ENCODE data around the gene ZNF223. TPM values are rescaled to one million over a fixed set of nuclear protein-coding genes. Genes with fewer than 3 reads are reported as not detected.

ZNF223 gene
- total RNA-seq, 1 experiment from 2014 or later = not detected

GRCh38 chr19:44069415-44069814, 17.6 kb downstream of the ZNF223 start:
- intact Hi-C loops (cut with micrococcal nuclease) = no loop called here
- ChIA-PET CTCF (no interaction called here), POLR2A (ENCODE audit: unreplicated experiment) (no interaction called here)
- Histone ChIP-seq H4K20me1 (ENCODE audit: low read length) (no peaks in the 10 kb centered on the region), H3F3A (ENCODE audit: low read length, unreplicated experiment) (no peaks in the 10 kb centered on the region), H3K36me3 (ENCODE audit: low read depth, low read length) (no peaks in the 10 kb centered on the region), H3K4me2 (ENCODE audit: low read length) (no peak overlapping the region), H3K9me2 (replicated peaks; ENCODE audit: low read length) (no peaks in the 10 kb centered on the region), H3K4me1 (ENCODE audit: insufficient read depth, low read length) (peaks cover 8% of the 10 kb centered on the region; the same call in 1 of the 2 replicates), H3K9ac (ENCODE audit: low read length) (no peak overlapping the region), H3K79me2 (ENCODE audit: low read length) (no peaks in the 10 kb centered on the region), H3K9me3 (ENCODE audit: low read length) (peaks cover 17% of the 10 kb centered on the region; the same call in 1 of the 2 replicates), H3K27me3 (ENCODE audit: low read length) (no peaks in the 10 kb centered on the region), H2AFZ (ENCODE audit: low read length) (no peak overlapping the region), H3K4me3 (ENCODE audit: low read length) (no peak overlapping the region), H3K27ac (ENCODE audit: low read length) (no peak overlapping the region)
- DNase-seq = no peak
- ATAC-seq = no peak
- TF ChIP-seq, protein P1, sequence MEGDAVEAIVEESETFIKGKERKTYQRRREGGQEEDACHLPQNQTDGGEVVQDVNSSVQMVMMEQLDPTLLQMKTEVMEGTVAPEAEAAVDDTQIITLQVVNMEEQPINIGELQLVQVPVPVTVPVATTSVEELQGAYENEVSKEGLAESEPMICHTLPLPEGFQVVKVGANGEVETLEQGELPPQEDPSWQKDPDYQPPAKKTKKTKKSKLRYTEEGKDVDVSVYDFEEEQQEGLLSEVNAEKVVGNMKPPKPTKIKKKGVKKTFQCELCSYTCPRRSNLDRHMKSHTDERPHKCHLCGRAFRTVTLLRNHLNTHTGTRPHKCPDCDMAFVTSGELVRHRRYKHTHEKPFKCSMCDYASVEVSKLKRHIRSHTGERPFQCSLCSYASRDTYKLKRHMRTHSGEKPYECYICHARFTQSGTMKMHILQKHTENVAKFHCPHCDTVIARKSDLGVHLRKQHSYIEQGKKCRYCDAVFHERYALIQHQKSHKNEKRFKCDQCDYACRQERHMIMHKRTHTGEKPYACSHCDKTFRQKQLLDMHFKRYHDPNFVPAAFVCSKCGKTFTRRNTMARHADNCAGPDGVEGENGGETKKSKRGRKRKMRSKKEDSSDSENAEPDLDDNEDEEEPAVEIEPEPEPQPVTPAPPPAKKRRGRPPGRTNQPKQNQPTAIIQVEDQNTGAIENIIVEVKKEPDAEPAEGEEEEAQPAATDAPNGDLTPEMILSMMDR (conservative IDR thresholded peaks at IDR 0.05; ENCODE audit: low read depth, low read length) = no peak
- TF ChIP-seq EZH2 (IDR thresholded peaks at IDR 0.05; ENCODE audit: low read length, unreplicated experiment) (no peak), EZH2phosphoT487 (IDR thresholded peaks at IDR 0.05; ENCODE audit: borderline replicate concordance, low read length) (no peak)
- BruUV-seq (replicated peaks) = no TSS peak

GRCh38 chr19:44071824-44072542, 20.1 kb downstream of the ZNF223 start, which contains the start of gene ZNF284:
Gene ZNF284 (plus strand): TSS chr19:44072159. CDS start chr19:44076390, 4,231 bp downstream.
- ATAC-seq (peak; percentile 99), DNase-seq (peak; percentile 83)
- H3K9ac ChIP-seq (ENCODE audit: low read length) = 0 out of 2 replicates have a peak within 1 kb of the TSS, but pooled peaks have one; percentile 36
- H3K79me2 ChIP-seq (ENCODE audit: low read length) = no peaks in the 10 kb centered on the region
- peak within 1 kb of the TSS; percentile 96 for H3K4me2 ChIP-seq (ENCODE audit: low read length)
- no peaks in the 10 kb centered on the region for H3K9me2 ChIP-seq (replicated peaks; ENCODE audit: low read length)
- peak within 1 kb of the TSS; percentile 82 for H3K4me3 ChIP-seq (ENCODE audit: low read length)
- POLR2A ChIA-PET (ENCODE audit: unreplicated experiment) = no interaction called here
- TSS peak; percentile 82 for BruUV-seq (replicated peaks)
- no peaks in the 10 kb centered on the region for H3K27me3 ChIP-seq (ENCODE audit: low read length)
- TF ChIP-seq EZH2 (IDR thresholded peaks at IDR 0.05; ENCODE audit: low read length, unreplicated experiment) = no peak
- TF ChIP-seq, protein P1 (conservative IDR thresholded peaks at IDR 0.05; ENCODE audit: low read depth, low read length) = no peak
- no peak within 1 kb of the TSS for H3K27ac ChIP-seq (ENCODE audit: low read length)
- peak within 1 kb of the TSS; percentile 95 for H2AFZ ChIP-seq (ENCODE audit: low read length)
- H3K4me1 ChIP-seq (ENCODE audit: insufficient read depth, low read length) = peaks cover 8% of the 10 kb centered on the region; the same call in 1 of the 2 replicates
- no peaks in the 10 kb centered on the region for H3F3A ChIP-seq (ENCODE audit: low read length, unreplicated experiment)
- H3K36me3 ChIP-seq (ENCODE audit: low read depth, low read length) = no peaks in the 10 kb centered on the region
- H3K9me3 ChIP-seq (ENCODE audit: low read length) = no peaks in the 10 kb centered on the region
- H4K20me1 ChIP-seq (ENCODE audit: low read length) = no peaks in the 10 kb centered on the region
- intact Hi-C loops (cut with micrococcal nuclease) = loop anchor here (2.0 kb wide), 2 partner anchors 41 to 69 kb away; partner anchors contain the start of genes ZNF225 and ZNF230
- CTCF ChIA-PET = no interaction called here

All from PC-3 (cell line).